B cell (primary cell): ENCODE results near the gene CSNK1A1. TPM values are rescaled to one million over a fixed set of nuclear protein-coding genes. Genes with fewer than 3 reads are reported as not detected.

Experiments
- ATAC-seq: fragments of 200-7000 bp; cut with Tn5 transposase; one replicate; pipeline ENCODE4 v1.10.0; 2021; ENCODE audit warnings: low read depth, mild to moderate bottlenecking, moderate number of reproducible peaks, moderate library complexity
- CTCF ChIA-PET: fragments of 350-600 bp; sonication (Branson Sonifier 250); formaldehyde crosslinking; loops from one replicate; lab custom pipeline; 2021; ENCODE audit warnings: antibody characterized with exemption, inconsistent platforms; lab: Charles Lee
- POLR2A ChIA-PET: fragments of 350-600 bp; sonication (Branson Sonifier 250); formaldehyde crosslinking; loops from one replicate; lab custom pipeline; 2021; ENCODE audit warnings: antibody characterized with exemption; lab: Charles Lee
- DNase-seq: peaks from one replicate; pipeline ENCODE4 v3.0.0; 2013
- H2AFZ ChIP-seq: 2 replicates; pipeline ENCODE4 v1.6.1; 2012; ENCODE audit warnings: mild to moderate bottlenecking, low read depth, low read length; ENCODE audit not compliant: insufficient read depth, poor library complexity, severe bottlenecking
- H3K27ac ChIP-seq, 2 donors: 1 replicate in 1 of 2; 2 replicates in 1 of 2; pipeline ENCODE4 v1.5.1; 2012 to 2013; ENCODE audit warnings: low read length in 2 of 2, mild to moderate bottlenecking in 2 of 2, moderate library complexity in 1 of 2
- H3K27me3 ChIP-seq, 4 experiments: fragments of 200-600 bp in 1 of 4; sonication (generic) in 1 of 4; replicated peaks in 1 of 4; 1 replicate in 2 of 4; 2 replicates in 2 of 4; pipeline versions ENCODE4 v1.6.1 to v1.7.0; 2013 to 2016; ENCODE audit warnings: low read length in 3 of 4, mild to moderate bottlenecking in 2 of 4, mixed read lengths in 1 of 4, moderate library complexity in 1 of 4; ENCODE audit not compliant: insufficient read depth in 4 of 4, control insufficient read depth in 3 of 4; ENCODE audit errors: control extremely low read depth in 1 of 4
- H3K36me3 ChIP-seq, 2 experiments: replicated peaks in 1 of 2; 1 replicate in 1 of 2; 2 replicates in 1 of 2; pipeline versions ENCODE4 v1.6.1 to v1.7.1; 2013; ENCODE audit warnings: low read length in 1 of 2; ENCODE audit not compliant: insufficient read depth in 2 of 2, control insufficient read depth in 1 of 2; ENCODE audit errors: control extremely low read depth in 1 of 2, extremely low read depth in 1 of 2
- H3K4me1 ChIP-seq, 2 donors: fragments of 200-600 bp in 1 of 2; sonication (generic) in 1 of 2; 1 replicate in 1 of 2; 2 replicates in 1 of 2; pipeline versions ENCODE4 v1.5.1 to v1.6.1; 2013 to 2017; ENCODE audit warnings: low read length in 2 of 2; ENCODE audit not compliant: control insufficient read depth in 2 of 2, insufficient read depth in 2 of 2
- H3K4me2 ChIP-seq: replicated peaks from 2 replicates; pipeline ENCODE3; 2012; ENCODE audit warnings: mild to moderate bottlenecking, low read depth, low read length; ENCODE audit not compliant: poor library complexity, severe bottlenecking
- H3K4me3 ChIP-seq, 5 experiments: fragments of 200-600 bp in 1 of 5; sonication (generic) in 1 of 5; 1 replicate in 3 of 5; 2 replicates in 2 of 5; pipeline versions ENCODE4 v1.5.1 to v1.7.0; 2011 to 2016; ENCODE audit warnings: low read length in 4 of 5, mild to moderate bottlenecking in 4 of 5, low read depth in 2 of 5, control low read depth in 1 of 5, moderate library complexity in 1 of 5; ENCODE audit not compliant: insufficient read depth in 1 of 5; ENCODE audit errors: control extremely low read depth in 1 of 5, extremely low read depth in 1 of 5
- H3K79me2 ChIP-seq: fragments of 200-600 bp; sonication (generic); one replicate; pipeline ENCODE4 v1.6.0; 2016; ENCODE audit warnings: low read length; ENCODE audit not compliant: control insufficient read depth, insufficient read depth
- H3K9ac ChIP-seq: fragments of 200-600 bp; sonication (generic); 2 replicates; pipeline ENCODE4 v1.6.1; 2017; ENCODE audit warnings: mild to moderate bottlenecking, low read length, moderate library complexity
- H3K9me3 ChIP-seq, 3 donors: one replicate each; pipeline versions ENCODE4 v1.6.1 to v1.7.1; 2013; ENCODE audit warnings: low read length in 2 of 3; ENCODE audit not compliant: control insufficient read depth in 2 of 3, insufficient read depth in 1 of 3; ENCODE audit errors: control extremely low read depth in 1 of 3
- H4K20me1 ChIP-seq: 2 replicates; pipeline ENCODE4 v1.6.0; 2012; ENCODE audit warnings: mild to moderate bottlenecking, low read length; ENCODE audit not compliant: insufficient read depth, control insufficient read depth, poor library complexity, severe bottlenecking
- H3K27ac Mint-ChIP-seq: one replicate; pipeline ENCODE4 v1.8.0; 2021; ENCODE audit warnings: mixed read lengths
- H3K27me3 Mint-ChIP-seq: one replicate; pipeline ENCODE4 v1.8.0; 2021; ENCODE audit warnings: mixed read lengths
- H3K4me1 Mint-ChIP-seq: one replicate; pipeline ENCODE4 v1.8.0; 2021; ENCODE audit warnings: mixed read lengths
- H3K4me3 Mint-ChIP-seq: one replicate; pipeline ENCODE4 v1.8.0; 2021; ENCODE audit warnings: mixed read lengths
- H3K9me3 Mint-ChIP-seq: one replicate; pipeline ENCODE4 v1.8.0; 2022; ENCODE audit warnings: mixed read lengths; ENCODE audit not compliant: insufficient read depth
- EZH2 ChIP-seq: IDR thresholded peaks from 2 replicates; pipeline ENCODE4 v1.6.1; 2012; ENCODE audit warnings: borderline replicate concordance, low read depth, mild to moderate bottlenecking, moderate library complexity, low read length; ENCODE audit not compliant: insufficient read depth, poor library complexity, severe bottlenecking
- WGBS: methylation state at CpG from one replicate; pipeline ENCODE4 v1.1.5; 2013; ENCODE audit warnings: missing lambda C conversion rate; ENCODE audit not compliant: insufficient coverage; 5-methylcytosine and 5-hydroxymethylcytosine counted together
- intact Hi-C: fragments of 100-400 bp; cut with micrococcal nuclease; formaldehyde crosslinking; loops from one replicate; pipeline ENCODE4 v1.10.0; 2022
- polyA plus RNA-seq: library from polyadenylated mRNA; depleted of rRNA; stranded (reverse); fragments of >200 nt; gene quantifications from 2 replicates; pipeline ENCODE4 v1.2.3, GENCODE V29; 2012
- total RNA-seq, 2 donors: library from RNA; stranded (reverse); fragments of 120-200 nt in 1 of 2; gene quantifications; 1 replicate in 1 of 2; 2 replicates in 1 of 2; pipeline versions ENCODE4 v1.2.3 to v1.2.4, GENCODE V29; 2013 to 2022
- TF ChIP-seq, protein P1 (sequence below): fragments of 200-600 bp; IDR thresholded peaks from one replicate; pipeline ENCODE4 v1.8.0; 2022; ENCODE audit warnings: antibody characterized with exemption, mild to moderate bottlenecking

CSNK1A1 gene
- total and polyA plus RNA-seq, 2 donors (not counting 1 experiment from before 2014, with no cell fraction given): 45.9 to 168 TPM

DNA sequence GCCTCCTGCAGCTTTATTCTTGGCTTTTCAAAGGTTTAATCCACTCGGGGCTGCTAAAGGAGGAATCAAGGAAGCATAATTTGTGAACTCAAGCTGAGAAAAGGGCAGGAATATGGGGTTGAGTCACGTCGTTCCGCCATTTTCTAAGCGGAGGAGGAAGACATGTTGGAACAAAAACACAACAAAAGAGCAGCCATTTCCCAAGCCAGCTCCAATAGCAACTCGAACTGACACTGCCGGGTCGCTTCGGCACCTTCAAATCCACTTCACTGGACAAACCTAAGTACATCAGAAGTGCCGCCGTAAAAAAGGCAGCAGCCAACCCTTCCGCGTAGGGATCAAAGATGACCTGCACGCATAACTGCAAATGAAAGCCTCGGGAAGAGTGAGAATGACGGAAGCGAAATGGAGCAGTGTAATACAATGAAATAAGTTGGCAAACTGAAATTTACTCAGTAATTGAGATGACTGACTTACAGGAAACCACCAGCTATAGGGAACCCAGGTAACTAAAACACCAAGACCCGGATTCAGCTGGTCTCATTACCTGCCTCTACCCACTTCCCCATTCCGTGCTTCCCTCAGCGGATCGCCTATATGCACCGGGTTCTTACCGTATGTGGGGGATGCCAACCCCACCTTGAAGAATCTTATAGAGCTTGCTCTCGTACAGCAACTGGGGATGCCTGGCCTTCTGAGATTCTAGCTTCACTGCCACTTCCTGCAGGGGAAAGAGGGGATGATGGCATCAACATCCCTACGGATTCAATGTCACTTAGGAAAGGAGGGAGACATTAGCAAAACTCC is 1.6 kb downstream of the CSNK1A1 start:
- Histone ChIP-seq H4K20me1 (peaks cover 44% of the 10 kb centered on the region), H3K79me2 (peaks cover 69% of the 10 kb centered on the region), H3K9ac (peak overlapping the region; percentile 95), H3K27ac (peak overlapping the region; percentile 87 to 97), H3K4me3 (peak overlapping the region; percentile 93 to 99 (median 97)), H3K4me2 (peak overlapping the region; percentile 91), H3K36me3 (peaks cover 2 to 39% of the 10 kb centered on the region in 2 experiments), H3K4me1 (peaks cover 20 to 27% of the 10 kb centered on the region in 2 donors), H2AFZ (peak overlapping the region; percentile 86), H3K27me3 (no peaks in the 10 kb centered on the region), H3K9me3 (peaks cover 0 to 2% (median 0%) of the 10 kb centered on the region in 3 donors)
- ATAC-seq: peak; percentile 11
- WGBS: 1% methylated on average over 15 of the region's 25 CpGs
- ChIA-PET CTCF (interaction anchor here (0.7 to 1.8 kb wide), 8 partner anchors 11 to 819 kb away, joined by 3 to 9 read pairs (median 3); partner anchors contain the start of genes GRPEL2 and PCYOX1L), POLR2A (interaction anchor here (0.6 to 1.0 kb wide), 3 partner anchors 10 to 184 kb away, joined by 3 to 9 read pairs (median 7); no protein-coding TSS in a partner anchor)
- intact Hi-C loops: loop anchor here (2.0 to 10.0 kb wide), 4 partner anchors 55 to 1707 kb away; partner anchors contain the start of genes DCTN4 and PPARGC1B
- peak; percentile 80 for DNase-seq
- H3K9me3 Mint-ChIP-seq: no peaks in the 10 kb centered on the region
- TF ChIP-seq, protein P1, sequence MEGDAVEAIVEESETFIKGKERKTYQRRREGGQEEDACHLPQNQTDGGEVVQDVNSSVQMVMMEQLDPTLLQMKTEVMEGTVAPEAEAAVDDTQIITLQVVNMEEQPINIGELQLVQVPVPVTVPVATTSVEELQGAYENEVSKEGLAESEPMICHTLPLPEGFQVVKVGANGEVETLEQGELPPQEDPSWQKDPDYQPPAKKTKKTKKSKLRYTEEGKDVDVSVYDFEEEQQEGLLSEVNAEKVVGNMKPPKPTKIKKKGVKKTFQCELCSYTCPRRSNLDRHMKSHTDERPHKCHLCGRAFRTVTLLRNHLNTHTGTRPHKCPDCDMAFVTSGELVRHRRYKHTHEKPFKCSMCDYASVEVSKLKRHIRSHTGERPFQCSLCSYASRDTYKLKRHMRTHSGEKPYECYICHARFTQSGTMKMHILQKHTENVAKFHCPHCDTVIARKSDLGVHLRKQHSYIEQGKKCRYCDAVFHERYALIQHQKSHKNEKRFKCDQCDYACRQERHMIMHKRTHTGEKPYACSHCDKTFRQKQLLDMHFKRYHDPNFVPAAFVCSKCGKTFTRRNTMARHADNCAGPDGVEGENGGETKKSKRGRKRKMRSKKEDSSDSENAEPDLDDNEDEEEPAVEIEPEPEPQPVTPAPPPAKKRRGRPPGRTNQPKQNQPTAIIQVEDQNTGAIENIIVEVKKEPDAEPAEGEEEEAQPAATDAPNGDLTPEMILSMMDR: no peak
- no peak for TF ChIP-seq EZH2
- H3K27me3 Mint-ChIP-seq: no peaks in the 10 kb centered on the region
- peaks cover 37% of the 10 kb centered on the region for H3K4me1 Mint-ChIP-seq
- peak overlapping the region; percentile 97 for H3K4me3 Mint-ChIP-seq
- peak overlapping the region; percentile 99 for H3K27ac Mint-ChIP-seq

DNA sequence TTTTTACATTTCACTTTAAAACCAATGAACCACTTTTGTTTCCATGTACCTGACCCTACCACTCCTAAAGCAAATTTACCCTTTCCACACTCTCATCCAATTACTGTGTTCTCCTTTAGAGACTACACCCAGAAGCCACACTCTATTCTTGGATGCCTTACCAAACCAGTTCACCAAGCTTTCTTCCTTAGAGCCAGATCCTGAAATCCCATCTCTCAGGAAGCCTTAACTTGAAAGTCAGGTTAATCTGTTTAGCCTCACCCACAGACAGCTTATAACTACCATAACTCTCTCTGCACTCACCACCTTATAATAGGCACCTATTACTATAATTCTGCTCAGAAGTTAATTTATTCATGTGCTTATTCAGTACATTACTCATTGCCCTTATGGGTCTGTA is 4.3 kb downstream of the CSNK1A1 start:
- peaks cover 4 to 52% of the 10 kb centered on the region in 2 experiments for H3K36me3 ChIP-seq
- H3K27ac ChIP-seq: peak overlapping the region in 1 of 2 donors; percentile 37
- peaks cover 89% of the 10 kb centered on the region for H3K79me2 ChIP-seq
- H3K4me1 Mint-ChIP-seq: peaks cover 50% of the 10 kb centered on the region
- no peak for DNase-seq
- no peak overlapping the region for H3K9ac ChIP-seq
- peaks cover 20 to 30% of the 10 kb centered on the region in 2 donors for H3K4me1 ChIP-seq
- peaks cover 0 to 2% (median 0%) of the 10 kb centered on the region in 3 donors for H3K9me3 ChIP-seq
- ChIA-PET POLR2A (no interaction called here), CTCF (interaction anchor here (0.7 kb wide), 1 partner anchor 18 kb away, joined by 4 read pairs; no protein-coding TSS in a partner anchor)
- no peaks in the 10 kb centered on the region for H3K9me3 Mint-ChIP-seq
- ATAC-seq: no peak
- intact Hi-C loops: loop anchor here (10.0 kb wide), 1 partner anchor 52 kb away; no protein-coding TSS in a partner anchor
- TF ChIP-seq, protein P1: no peak
- no peak for TF ChIP-seq EZH2
- no peaks in the 10 kb centered on the region for H3K27me3 ChIP-seq
- H3K27me3 Mint-ChIP-seq: no peaks in the 10 kb centered on the region
- H3K4me3 Mint-ChIP-seq: no peak overlapping the region
- no peak overlapping the region for H3K4me2 ChIP-seq
- H4K20me1 ChIP-seq: peaks cover 62% of the 10 kb centered on the region
- H2AFZ ChIP-seq: no peak overlapping the region
- H3K27ac Mint-ChIP-seq: peak overlapping the region; percentile 5
- no peak overlapping the region for H3K4me3 ChIP-seq
